GM21367 (cell line): Measurements from ENCODE around the gene NEGR1.

Experiments
- ATAC-seq: cut with Tn5 transposase; IDR thresholded peaks from one replicate; pipeline ENCODE4 v1.9.1; 2021; ENCODE audit not compliant: unreplicated experiment

Gene NEGR1

GRCh38 chr1:71788113-71788512 is 494.2 kb downstream of the NEGR1 start:
- ATAC-seq, result no peak

GRCh38 chr1:71787699-71788098 is 494.6 kb downstream of the NEGR1 start:
- no peak for ATAC-seq

GRCh38 chr1:71786218-71786617 is 496.1 kb downstream of the NEGR1 start:
- ATAC-seq, result no peak

GRCh38 chr1:71785450-71785849 is 496.9 kb downstream of the NEGR1 start:
- ATAC-seq, result no peak

GRCh38 chr1:71785000-71785399 is 497.3 kb downstream of the NEGR1 start:
- ATAC-seq, result no peak

GRCh38 chr1:71784241-71784640 is 498.1 kb downstream of the NEGR1 start:
- no peak for ATAC-seq

- ATAC-seq, result no peak
Observed at GRCh38 chr1:71783071-71783470, 499.3 kb downstream of the NEGR1 start.

- ATAC-seq, result no peak
Observed at GRCh38 chr1:71781450-71781849, 500.9 kb downstream of the NEGR1 start.

GRCh38 chr1:71780681-71781080 is 501.7 kb downstream of the NEGR1 start:
- ATAC-seq, result no peak

- no peak for ATAC-seq
Observed at GRCh38 chr1:71778940-71779339, 503.4 kb downstream of the NEGR1 start.

- ATAC-seq, result no peak
Observed at GRCh38 chr1:71777094-71777493, 505.2 kb downstream of the NEGR1 start.

- ATAC-seq, result no peak
Observed at GRCh38 chr1:71774705-71775104, 507.6 kb downstream of the NEGR1 start.

- ATAC-seq, result no peak
Observed at GRCh38 chr1:71770121-71770520, 512.2 kb downstream of the NEGR1 start.

- no peak for ATAC-seq
Observed at GRCh38 chr1:71766748-71767147, 515.6 kb downstream of the NEGR1 start.

- ATAC-seq, result no peak
Observed at GRCh38 chr1:71762514-71763255, 519.7 kb downstream of the NEGR1 start.

GRCh38 chr1:71755441-71755840 is 526.9 kb downstream of the NEGR1 start:
- no peak for ATAC-seq

GRCh38 chr1:71753746-71754145 is 528.6 kb downstream of the NEGR1 start:
- no peak for ATAC-seq

- ATAC-seq, result no peak
Observed at GRCh38 chr1:71745326-71745725, 537.0 kb downstream of the NEGR1 start.

- no peak for ATAC-seq
Observed at GRCh38 chr1:71743862-71744261, 538.5 kb downstream of the NEGR1 start.

GRCh38 chr1:71738910-71739309 is 543.4 kb downstream of the NEGR1 start:
- no peak for ATAC-seq

GRCh38 chr1:71738256-71738655 is 544.1 kb downstream of the NEGR1 start:
- no peak for ATAC-seq

GRCh38 chr1:71737768-71738167 is 544.6 kb downstream of the NEGR1 start:
- no peak for ATAC-seq

- no peak for ATAC-seq
Observed at GRCh38 chr1:71733121-71733520, 549.2 kb downstream of the NEGR1 start.
